Common myeloid progenitor, CD34-positive (primary cell): ENCODE results near the gene OAS3.

Experiments
- CTCF ChIA-PET: fragments of 350-600 bp; sonication (Branson Sonifier 250); formaldehyde crosslinking; loops from one replicate; lab custom pipeline; 2021; ENCODE audit warnings: antibody characterized with exemption; lab: Charles Lee
- POLR2A ChIA-PET: fragments of 350-600 bp; sonication (Branson Sonifier 250); formaldehyde crosslinking; loops from one replicate; lab custom pipeline; 2021; ENCODE audit warnings: antibody characterized with exemption; lab: Charles Lee
- DNase-seq, 3 donors: peaks; one replicate each; pipeline versions ENCODE4 v3.0.0 to v3.0.0-alpha.2; 2013
- H3K27ac ChIP-seq, 2 experiments: 1 replicate in 1 of 2; 2 replicates in 1 of 2; pipeline ENCODE4 v1.7.0; 2013; ENCODE audit warnings: inconsistent platforms in 2 of 2, low read length in 2 of 2, mild to moderate bottlenecking in 2 of 2, low read depth in 1 of 2, moderate library complexity in 1 of 2; ENCODE audit not compliant: severe bottlenecking in 2 of 2, insufficient read depth in 1 of 2, poor library complexity in 1 of 2
- H3K27me3 ChIP-seq, 5 experiments: replicated peaks in 2 of 5; 1 replicate in 3 of 5; 2 replicates in 2 of 5; pipeline versions ENCODE4 v1.6.1 to v1.7.0; 2013; ENCODE audit warnings: low read length in 4 of 5, mild to moderate bottlenecking in 2 of 5, moderate library complexity in 2 of 5, inconsistent platforms in 1 of 5; ENCODE audit not compliant: insufficient read depth in 5 of 5, control insufficient read depth in 4 of 5
- H3K36me3 ChIP-seq, 4 experiments: 1 replicate in 2 of 4; 2 replicates in 2 of 4; pipeline versions ENCODE4 v1.6.1 to v1.7.0; 2013; ENCODE audit warnings: low read length in 3 of 4, control low read depth in 1 of 4, mild to moderate bottlenecking in 1 of 4; ENCODE audit not compliant: control insufficient read depth in 4 of 4, insufficient read depth in 4 of 4
- H3K4me1 ChIP-seq, 4 experiments: 1 replicate in 3 of 4; 2 replicates in 1 of 4; pipeline versions ENCODE4 v1.6.1 to v1.7.1; 2013; ENCODE audit warnings: low read length in 3 of 4, mild to moderate bottlenecking in 3 of 4, control low read depth in 1 of 4, inconsistent platforms in 1 of 4, moderate library complexity in 1 of 4; ENCODE audit not compliant: control insufficient read depth in 4 of 4, insufficient read depth in 4 of 4; ENCODE audit errors: control extremely low read depth in 1 of 4
- H3K4me3 ChIP-seq, 7 experiments: 1 replicate in 4 of 7; 2 replicates in 3 of 7; pipeline versions ENCODE4 v1.5.1 to v1.7.0; 2013; ENCODE audit warnings: mild to moderate bottlenecking in 7 of 7, low read length in 6 of 7, moderate library complexity in 6 of 7, inconsistent platforms in 2 of 7, low read depth in 2 of 7, control low read depth in 1 of 7; ENCODE audit not compliant: insufficient read depth in 4 of 7, control insufficient read depth in 1 of 7; ENCODE audit errors: extremely low read depth in 1 of 7
- H3K9me3 ChIP-seq, 5 experiments: 1 replicate in 4 of 5; 2 replicates in 1 of 5; pipeline versions ENCODE4 v1.6.1 to v1.7.1; 2013; ENCODE audit warnings: low read length in 4 of 5, mild to moderate bottlenecking in 2 of 5, inconsistent platforms in 1 of 5, low read depth in 1 of 5, moderate library complexity in 1 of 5; ENCODE audit not compliant: control insufficient read depth in 4 of 5, insufficient read depth in 2 of 5; ENCODE audit errors: control extremely low read depth in 1 of 5
- WGBS: methylation state at CpG from one replicate; pipeline ENCODE4 v1.1.5; 2013; ENCODE audit not compliant: insufficient coverage; 5-methylcytosine and 5-hydroxymethylcytosine counted together

The OAS3 gene

GRCh38 chr12:112977139-112977538, 38.9 kb downstream of the OAS3 start:
- Histone ChIP-seq H3K27ac (peak overlapping the region in 1 of 2 experiments; percentile 2), H3K4me3 (no peak overlapping the region), H3K4me1 (peaks cover 9 to 45% (median 29%) of the 10 kb centered on the region in 4 experiments), H3K27me3 (no peaks in the 10 kb centered on the region), H3K9me3 (peaks cover 0 to 1% (median 0%) of the 10 kb centered on the region in 5 experiments), H3K36me3 (no peaks in the 10 kb centered on the region)
- no peak for DNase-seq
- WGBS: 50% methylated on average over 1 of the region's 3 CpGs
- ChIA-PET POLR2A (no interaction called here), CTCF (interaction anchor here (1.0 to 3.0 kb wide), 2 partner anchors 15 to 197 kb away, joined by 3 to 20 read pairs; no protein-coding TSS in a partner anchor)

GRCh38 chr12:112977641-112978040, 39.4 kb downstream of the OAS3 start:
- WGBS: 88% methylated on average over 5 of the region's 8 CpGs
- Histone ChIP-seq H3K36me3 (peaks cover 0 to 2% (median 0%) of the 10 kb centered on the region in 4 experiments), H3K27ac (peak overlapping the region in 1 of 2 experiments; percentile 80), H3K4me3 (peak overlapping the region in 6 of 7 experiments; percentile 74 to 89 (median 79)), H3K4me1 (peaks cover 9 to 45% (median 29%) of the 10 kb centered on the region in 4 experiments), H3K9me3 (peaks cover 0 to 4% (median 0%) of the 10 kb centered on the region in 5 experiments), H3K27me3 (no peaks in the 10 kb centered on the region)
- DNase-seq: no peak
- POLR2A ChIA-PET: interaction anchor here (0.6 to 0.8 kb wide), 2 partner anchors 77 to 252 kb away, joined by 3 read pairs; no protein-coding TSS in a partner anchor
- CTCF ChIA-PET: interaction anchor here (0.6 to 3.0 kb wide), 9 partner anchors 10 to 196 kb away, joined by 3 to 20 read pairs (median 4); no protein-coding TSS in a partner anchor

- peak; percentile 91 to 98 (median 97) for DNase-seq
- ChIA-PET CTCF (interaction anchor here (0.6 to 3.0 kb wide), 9 partner anchors 9 to 106 kb away, joined by 3 to 20 read pairs (median 4); no protein-coding TSS in a partner anchor), POLR2A (interaction anchor here (0.6 to 0.8 kb wide), 2 partner anchors 78 to 251 kb away, joined by 3 read pairs; no protein-coding TSS in a partner anchor)
- 3% methylated on average over 17 of the region's 19 CpGs for WGBS
- Histone ChIP-seq H3K27ac (peak within 1 kb of the TSS; percentile 72 to 80), H3K4me3 (peak within 1 kb of the TSS; percentile 49 to 89 (median 77)), H3K36me3 (peaks cover 0 to 2% (median 0%) of the 10 kb centered on the region in 4 experiments), H3K27me3 (no peaks in the 10 kb centered on the region), H3K4me1 (peaks cover 9 to 43% (median 29%) of the 10 kb centered on the region in 4 experiments), H3K9me3 (peaks cover 0 to 5% (median 0%) of the 10 kb centered on the region in 5 experiments)
Measured at GRCh38 chr12:112978163-112979040, 40.1 kb downstream of the OAS3 start, which contains the start of gene OAS2. Gene OAS2 (plus strand): TSS chr12:112978519. CDS start chr12:112978609, 90 bp downstream.

GRCh38 chr12:112979041-112979680, 40.9 kb downstream of the OAS3 start:
- Histone ChIP-seq H3K27ac (peak overlapping the region; percentile 72 to 80), H3K4me3 (peak overlapping the region in 6 of 7 experiments; percentile 74 to 89 (median 79)), H3K27me3 (no peaks in the 10 kb centered on the region), H3K9me3 (peaks cover 0 to 12% (median 0%) of the 10 kb centered on the region in 5 experiments), H3K36me3 (peaks cover 0 to 5% (median under 1%) of the 10 kb centered on the region in 4 experiments), H3K4me1 (peaks cover 9 to 37% (median 27%) of the 10 kb centered on the region in 4 experiments)
- DNase-seq: peak in 2 of 3 donors; percentile 31 to 53
- CTCF ChIA-PET: interaction anchor here (1.0 to 3.0 kb wide), 5 partner anchors 8 to 50 kb away, joined by 3 to 20 read pairs (median 4); no protein-coding TSS in a partner anchor
- 0% methylated on average over 5 of the region's 6 CpGs for WGBS
- POLR2A ChIA-PET: no interaction called here

- peak in 2 of 3 donors; percentile 26 to 52 for DNase-seq
- Histone ChIP-seq H3K36me3 (peaks cover 0 to 5% (median 2%) of the 10 kb centered on the region in 4 experiments), H3K4me3 (peak overlapping the region in 2 of 7 experiments; percentile 32 to 89), H3K27me3 (no peaks in the 10 kb centered on the region), H3K27ac (no peak overlapping the region), H3K4me1 (peaks cover 9 to 37% (median 27%) of the 10 kb centered on the region in 4 experiments), H3K9me3 (peaks cover 0 to 22% (median 4%) of the 10 kb centered on the region in 5 experiments)
- CTCF ChIA-PET: interaction anchor here (0.9 to 2.0 kb wide), 2 partner anchors 8 to 13 kb away, joined by 3 to 8 read pairs; no protein-coding TSS in a partner anchor
- WGBS: no CpG with 5 or more reads among the region's 4 CpGs
- POLR2A ChIA-PET: no interaction called here
Measured at GRCh38 chr12:112980491-112981158, 42.4 kb downstream of the OAS3 start.
